Measurements from ENCODE around the gene PHACTR3. TPM values are rescaled to one million over a fixed set of nuclear protein-coding genes. Genes with fewer than 3 reads are reported as not detected.

The PHACTR3 gene
- total and polyA plus RNA-seq, 2 of the 8 experiments (the other 6 are each of a cell fraction or from before 2014, with no cell fraction given) = 0.05 to 0.13 TPM

DNA sequence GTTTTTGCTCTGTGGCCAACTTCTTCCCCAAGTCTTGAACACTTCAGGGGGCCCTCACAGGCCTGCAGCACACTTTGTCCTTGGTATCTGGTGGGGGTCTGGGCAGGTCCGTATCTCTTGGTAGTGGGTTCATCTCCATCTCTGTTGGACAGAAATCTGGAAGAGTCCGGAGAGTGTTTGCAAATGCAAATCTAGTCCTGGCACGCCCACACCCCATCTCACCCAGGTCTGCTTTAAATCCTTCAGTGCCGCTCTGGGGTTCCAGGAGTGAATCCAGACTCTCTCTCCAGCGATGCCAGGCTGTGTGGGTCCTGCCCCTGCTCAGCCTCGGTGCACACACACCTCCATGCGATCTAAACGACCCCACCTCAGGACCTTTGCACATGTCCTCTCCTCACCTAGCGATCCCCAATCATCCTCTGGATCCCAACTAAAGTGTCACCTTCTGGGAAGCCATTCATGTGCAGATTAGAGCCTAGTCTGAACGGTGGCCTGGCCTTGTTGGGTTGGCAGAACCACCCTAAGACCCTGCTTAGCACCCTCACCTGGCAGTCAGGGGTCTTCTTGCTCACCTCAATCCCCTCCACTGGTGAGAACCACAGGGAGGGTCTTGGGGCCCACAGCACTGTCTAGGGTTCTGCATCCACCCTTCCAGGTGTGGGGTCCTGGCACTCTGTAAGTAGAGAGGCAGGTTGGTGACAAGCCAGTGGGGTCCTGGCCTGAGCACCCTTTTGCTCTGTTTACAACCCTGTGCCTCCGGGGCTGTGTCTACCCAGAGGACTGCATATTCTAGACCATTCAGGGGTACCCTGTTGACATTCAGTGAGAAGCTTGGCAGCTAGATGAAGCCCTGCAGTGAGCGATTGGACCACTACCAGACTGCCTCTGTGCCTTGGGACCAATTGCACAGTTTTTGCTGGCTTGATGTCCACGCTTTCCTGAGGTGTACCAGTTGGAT, 228.3 kb downstream of the PHACTR3 start (continued):
- no peak for TF ChIP-seq HDAC2 (IDR thresholded peaks at IDR 0.05; ENCODE audit: borderline replicate concordance in 1 of 2, low read depth in 2 of 2, low read length in 2 of 2)
- no peak for TF ChIP-seq PHF8 (conservative IDR thresholded peaks at IDR 0.05; ENCODE audit: low read depth, low read length)
- TF ChIP-seq, protein P1, sequence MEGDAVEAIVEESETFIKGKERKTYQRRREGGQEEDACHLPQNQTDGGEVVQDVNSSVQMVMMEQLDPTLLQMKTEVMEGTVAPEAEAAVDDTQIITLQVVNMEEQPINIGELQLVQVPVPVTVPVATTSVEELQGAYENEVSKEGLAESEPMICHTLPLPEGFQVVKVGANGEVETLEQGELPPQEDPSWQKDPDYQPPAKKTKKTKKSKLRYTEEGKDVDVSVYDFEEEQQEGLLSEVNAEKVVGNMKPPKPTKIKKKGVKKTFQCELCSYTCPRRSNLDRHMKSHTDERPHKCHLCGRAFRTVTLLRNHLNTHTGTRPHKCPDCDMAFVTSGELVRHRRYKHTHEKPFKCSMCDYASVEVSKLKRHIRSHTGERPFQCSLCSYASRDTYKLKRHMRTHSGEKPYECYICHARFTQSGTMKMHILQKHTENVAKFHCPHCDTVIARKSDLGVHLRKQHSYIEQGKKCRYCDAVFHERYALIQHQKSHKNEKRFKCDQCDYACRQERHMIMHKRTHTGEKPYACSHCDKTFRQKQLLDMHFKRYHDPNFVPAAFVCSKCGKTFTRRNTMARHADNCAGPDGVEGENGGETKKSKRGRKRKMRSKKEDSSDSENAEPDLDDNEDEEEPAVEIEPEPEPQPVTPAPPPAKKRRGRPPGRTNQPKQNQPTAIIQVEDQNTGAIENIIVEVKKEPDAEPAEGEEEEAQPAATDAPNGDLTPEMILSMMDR (IDR thresholded peaks at IDR 0.05; ENCODE audit: control extremely low read depth in 1 of 3, insufficient read depth in 1 of 3, low read depth in 1 of 3, low read length in 3 of 3) = no peak
- no peak for TF ChIP-seq TCF12 (IDR thresholded peaks at IDR 0.05; ENCODE audit: low read depth, low read length)
- TF ChIP-seq POU5F1 (IDR thresholded peaks at IDR 0.05; ENCODE audit: low read depth, low read length) = no peak
